Measurements from ENCODE around the gene ZDBF2.
"Not testable (repeated sequence)": the region's sequence is repeated elsewhere in the genome, so short reads cannot be mapped to it uniquely, and the experiment has no call there.

Gene ZDBF2

DNA sequence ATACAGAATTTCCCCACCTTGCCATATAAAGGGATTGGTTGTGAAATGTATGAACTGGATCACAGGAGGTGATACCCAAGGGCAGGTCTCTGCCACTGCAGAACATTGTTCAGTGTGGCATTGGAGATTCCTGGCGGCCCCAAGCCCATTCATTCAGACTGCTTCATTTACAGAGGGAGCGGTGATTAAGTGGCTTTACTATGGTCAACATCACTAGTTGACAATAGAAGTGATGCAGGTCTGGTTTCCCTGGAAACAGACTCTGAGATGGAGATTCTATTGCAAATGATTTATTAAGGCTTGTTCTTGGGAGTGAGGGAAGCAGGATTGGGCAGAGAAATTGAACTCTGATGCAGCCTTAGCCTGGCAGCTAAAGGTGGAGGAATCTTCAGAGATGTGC is 62.4 kb downstream of the ZDBF2 start:
- DNase-seq: no peak

DNA sequence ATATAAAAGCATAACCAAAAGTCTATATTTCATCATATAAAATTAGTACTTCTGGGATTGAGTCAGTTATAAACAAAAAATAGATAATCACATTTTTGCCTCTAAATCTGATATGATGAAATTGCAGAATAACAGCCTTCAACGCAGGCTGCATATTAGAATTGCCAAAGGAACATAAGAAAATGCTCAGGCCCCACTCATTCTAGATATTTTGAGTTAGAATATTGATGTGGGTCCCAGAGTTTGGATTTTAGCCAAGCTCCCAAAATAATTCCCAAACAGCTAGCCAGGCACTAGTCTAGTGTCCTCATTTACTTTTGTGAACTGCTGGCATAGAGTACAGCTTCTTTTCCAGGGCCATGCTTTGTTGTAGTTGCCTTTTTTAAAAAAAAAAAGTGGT is 63.5 kb downstream of the ZDBF2 start:
- DNase-seq: no peak

DNA sequence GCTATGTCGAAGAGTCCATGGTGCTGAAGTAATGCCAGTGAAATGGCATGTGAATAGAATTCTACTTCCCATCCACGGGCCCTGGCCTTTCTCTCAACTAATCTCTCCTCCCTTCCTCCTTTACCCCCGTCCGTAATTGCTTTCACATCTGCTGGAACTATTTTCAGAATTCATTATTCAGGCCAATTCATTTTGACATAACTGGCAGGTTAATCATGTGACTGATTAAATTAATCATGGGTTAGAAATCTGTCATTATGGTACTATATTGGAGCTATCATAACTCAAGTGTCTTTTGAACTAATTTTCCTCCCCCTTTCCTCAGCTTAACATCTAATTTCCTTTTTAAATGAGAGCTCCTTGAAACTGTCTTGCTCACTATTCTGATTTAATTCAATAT is 66.9 kb downstream of the ZDBF2 start:
- no peak for DNase-seq

DNA sequence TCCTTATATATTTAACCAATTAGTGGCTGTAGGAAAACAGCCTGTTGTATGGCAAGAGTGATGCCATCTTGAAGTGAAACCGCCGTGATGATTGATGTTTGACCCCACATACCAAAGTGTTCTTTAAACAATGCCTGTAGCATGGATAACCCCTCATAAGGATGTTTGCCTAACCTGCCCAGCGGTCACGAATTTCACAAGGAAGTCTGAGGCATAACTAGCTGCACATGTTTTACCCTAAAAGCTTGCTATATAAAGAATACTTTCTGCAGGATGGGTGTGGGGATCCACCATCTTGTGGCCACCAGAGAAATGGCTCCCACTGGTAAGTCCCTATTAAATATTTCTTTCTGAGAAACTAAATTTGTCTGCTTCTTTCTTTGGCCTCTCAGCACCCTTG is 68.7 kb downstream of the ZDBF2 start:
- DNase-seq: no peak

DNA sequence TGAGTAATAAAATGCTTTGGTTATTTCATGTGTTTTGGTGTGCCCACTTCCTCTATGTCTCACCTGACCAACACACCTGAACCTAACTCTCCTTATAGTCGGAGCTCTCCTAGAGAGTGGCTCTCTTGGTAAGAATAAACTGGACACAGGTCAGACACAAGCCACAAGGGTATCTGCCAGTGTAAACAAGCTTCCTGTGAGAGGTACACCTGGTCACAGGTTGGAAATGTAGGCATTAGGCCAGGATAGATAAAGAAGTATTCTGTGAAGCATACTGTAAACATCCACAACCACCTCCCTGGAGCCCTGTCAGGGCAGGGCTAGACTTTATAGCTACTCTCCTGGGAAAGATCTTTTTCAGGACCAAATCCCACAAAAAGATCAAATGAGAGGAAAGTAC is 69.4 kb downstream of the ZDBF2 start:
- no peak for DNase-seq

DNA sequence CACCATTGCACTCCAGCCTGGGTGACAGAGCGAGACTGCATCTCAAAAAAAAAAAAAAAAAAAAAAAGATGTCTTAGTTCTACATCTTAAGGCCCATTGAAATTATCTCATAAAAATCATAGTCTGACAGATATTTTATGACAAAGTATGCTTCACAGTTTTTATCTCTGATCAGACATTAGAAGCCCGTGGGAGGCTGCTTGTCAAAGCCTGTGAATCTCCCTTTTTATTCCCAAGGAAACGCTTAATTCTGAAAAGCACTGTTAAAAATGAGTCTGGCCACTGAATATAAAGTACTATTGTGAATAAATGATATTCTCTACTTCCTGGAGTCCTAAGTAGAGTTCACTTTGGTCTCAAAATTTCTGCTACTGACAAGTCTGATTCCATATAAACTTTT is 71.1 kb downstream of the ZDBF2 start:
- no peak for DNase-seq

DNA sequence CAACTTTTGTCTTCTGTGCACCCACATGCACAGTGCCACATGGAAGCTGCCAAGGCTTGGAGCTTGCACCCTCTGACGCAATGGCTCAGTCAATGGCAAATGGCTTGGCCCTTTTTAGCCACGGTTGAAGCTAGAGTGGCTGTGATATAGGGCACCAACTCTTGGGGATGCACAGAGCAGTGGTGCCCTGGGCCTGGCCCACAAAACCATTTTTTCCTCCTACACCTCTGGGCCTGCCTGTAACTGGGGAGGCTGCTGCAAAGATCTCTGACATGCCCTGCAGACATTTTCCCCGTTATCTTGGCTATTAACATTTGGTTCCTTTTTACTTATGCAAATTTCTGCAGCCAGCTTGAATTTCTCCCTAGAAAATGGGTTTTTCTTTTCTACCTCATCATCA is 74.9 kb downstream of the ZDBF2 start:
- DNase-seq: no peak

DNA sequence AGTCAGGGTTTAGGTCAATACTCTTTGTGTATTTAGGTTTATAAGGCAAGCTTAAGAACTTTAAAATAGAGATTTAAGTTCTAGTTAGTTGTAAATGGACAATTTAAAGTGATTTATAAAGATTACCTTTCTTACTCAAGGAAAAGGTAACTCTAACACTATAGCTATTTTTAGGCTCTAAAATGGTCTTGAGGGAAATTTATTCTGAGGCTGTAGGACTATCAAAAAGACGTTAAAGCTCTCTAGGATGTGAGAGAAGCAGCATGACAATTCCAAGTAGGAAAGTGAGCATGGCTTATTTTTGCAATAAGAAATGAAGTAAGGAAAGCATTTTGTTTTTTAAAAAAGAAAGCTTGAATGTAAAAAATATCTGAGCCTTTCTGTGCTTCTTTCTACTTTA is 78.1 kb downstream of the ZDBF2 start:
- no peak for DNase-seq

DNA sequence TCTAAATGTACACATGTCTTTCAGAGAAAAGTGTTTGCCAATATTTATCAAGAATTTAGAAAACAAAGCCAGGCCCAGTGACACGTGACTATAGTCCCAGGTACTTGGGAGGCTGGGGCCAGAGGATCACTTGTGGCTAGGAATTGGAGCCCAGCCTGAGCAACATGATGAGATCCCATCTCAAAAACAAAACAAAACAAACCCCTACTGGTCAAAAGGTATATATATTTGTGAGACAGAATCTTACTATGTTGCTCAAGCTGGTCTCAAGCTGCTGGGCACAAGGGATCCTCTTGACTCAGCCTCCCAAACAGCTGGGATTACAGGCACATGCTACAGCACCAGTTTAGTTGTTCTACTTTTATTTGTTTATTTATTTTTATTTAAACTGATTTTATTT is 79.2 kb downstream of the ZDBF2 start:
- DNase-seq: no peak

DNA sequence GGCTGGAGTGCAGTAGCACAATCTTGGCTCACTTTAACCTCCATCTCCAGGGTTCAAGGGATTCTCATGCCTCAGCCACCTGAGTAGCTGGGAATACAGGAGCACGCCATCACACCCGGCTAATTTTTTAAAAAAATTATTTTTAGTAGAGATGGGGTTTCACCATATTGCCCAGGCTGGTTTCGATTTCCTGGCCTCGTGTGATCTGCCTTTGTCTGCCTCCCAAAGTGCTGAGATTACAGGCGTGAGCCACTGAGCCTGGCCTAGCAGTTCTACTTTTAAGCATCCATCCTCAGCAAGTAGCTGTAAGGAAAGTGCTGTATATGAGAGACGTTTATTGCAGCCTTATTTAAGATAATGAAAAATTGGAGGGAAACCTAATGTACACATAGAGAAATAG is 79.7 kb downstream of the ZDBF2 start:
- no peak for DNase-seq

DNA sequence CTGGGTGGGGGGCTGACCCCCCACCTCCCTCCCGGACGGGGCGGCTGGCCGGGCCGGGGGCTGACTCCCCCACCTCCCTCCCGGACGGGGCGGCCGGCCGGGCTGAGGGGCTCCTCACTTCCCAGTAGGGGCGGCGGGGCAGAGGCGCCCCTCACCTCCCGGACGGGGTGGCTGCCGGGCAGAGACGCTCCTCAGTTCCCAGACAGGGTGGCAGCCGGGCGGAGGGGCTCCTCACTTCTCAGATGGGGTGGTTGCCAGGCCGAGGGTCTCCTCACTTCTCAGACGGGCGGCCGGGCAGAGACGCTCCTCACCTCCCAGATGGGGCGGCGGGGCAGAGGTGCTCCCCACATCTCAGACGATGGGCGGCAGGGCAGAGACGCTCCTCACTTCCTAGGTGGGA is 82.4 kb downstream of the ZDBF2 start:
- DNase-seq: not testable (repeated sequence)

DNA sequence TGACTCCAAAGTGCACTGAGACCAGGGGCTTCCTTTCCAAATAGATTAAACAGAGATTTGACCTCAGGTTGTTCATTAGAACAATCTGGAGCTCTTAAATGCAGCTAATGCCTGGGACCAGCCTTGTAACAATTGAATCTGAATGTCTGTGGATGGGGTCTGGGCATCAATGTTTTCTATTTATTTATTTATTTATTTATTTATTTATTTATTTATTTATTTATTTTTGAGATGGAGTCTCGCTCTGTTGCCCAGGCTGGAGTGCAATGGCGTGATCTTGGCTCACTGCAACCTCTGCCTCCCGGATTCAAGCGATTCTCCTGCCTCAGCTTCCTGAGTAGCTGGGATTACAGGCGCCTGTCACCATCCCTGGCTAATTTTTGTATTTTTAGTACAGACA is 86.4 kb downstream of the ZDBF2 start:
- DNase-seq: not testable (repeated sequence)

DNA sequence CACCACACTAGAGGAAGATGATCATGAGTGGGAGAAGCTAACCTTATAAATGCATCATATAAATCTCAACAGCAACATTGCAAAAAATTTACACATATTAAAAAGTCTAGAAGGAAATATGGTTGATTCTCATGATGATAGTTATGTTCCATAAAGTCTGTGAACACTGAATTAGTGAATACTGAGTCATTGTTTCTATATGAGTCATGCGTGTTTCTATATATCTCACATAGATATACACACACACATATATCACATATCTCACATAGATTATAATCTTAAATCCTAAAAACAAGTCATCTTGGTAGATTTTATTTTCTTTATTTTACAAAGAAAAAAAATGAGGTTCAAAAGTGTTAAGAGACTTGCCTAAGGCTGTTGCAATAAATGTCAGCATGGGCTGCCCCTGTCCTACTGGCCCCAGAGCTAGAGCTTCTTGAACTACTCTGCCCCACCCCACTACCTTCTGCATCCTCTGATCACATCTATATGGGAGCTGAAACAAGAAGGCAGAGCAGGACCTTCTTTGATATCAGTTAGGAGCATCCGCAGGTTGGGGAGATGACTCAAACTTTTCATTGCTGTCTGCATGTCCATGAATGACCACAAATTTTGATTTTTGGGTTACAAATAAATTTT is 87.1 kb downstream of the ZDBF2 start:
- DNase-seq: no peak

Measured in NCI-H2107 (cell line).